TTC549 (cell line): ENCODE measurements around the gene MRPL36.
"Not testable (repeated sequence)": the region's sequence is repeated elsewhere in the genome, so short reads cannot be mapped to it uniquely, and the experiment has no call there.

ENCODE experiments used
- FAIRE-seq: peaks from 2 replicates; lab custom pipeline; 2012; peaks lifted over from hg19 to GRCh38; lab: Jason Lieb, UNC

MRPL36 gene

GRCh38 chr5:1796371-1797102 lies 3.1 kb downstream of the MRPL36 start:
- no peak for FAIRE-seq

- no peak for FAIRE-seq
Observed at GRCh38 chr5:1795931-1796330, 3.7 kb downstream of the MRPL36 start.

GRCh38 chr5:1795506-1795905 lies 4.1 kb downstream of the MRPL36 start:
- FAIRE-seq, result no peak

- no peak for FAIRE-seq
Observed at GRCh38 chr5:1794901-1795290, 4.7 kb downstream of the MRPL36 start.

- no peak for FAIRE-seq
Observed at GRCh38 chr5:1793966-1794900, 5.4 kb downstream of the MRPL36 start.

GRCh38 chr5:1793301-1793740 lies 6.3 kb downstream of the MRPL36 start:
- FAIRE-seq, result no peak

- no peak for FAIRE-seq
Observed at GRCh38 chr5:1792842-1793266, 6.8 kb downstream of the MRPL36 start.

GRCh38 chr5:1791176-1791575 lies 8.5 kb downstream of the MRPL36 start:
- no peak for FAIRE-seq

GRCh38 chr5:1789834-1790471 lies 9.7 kb downstream of the MRPL36 start:
- no peak for FAIRE-seq

GRCh38 chr5:1789438-1789833 lies 10.2 kb downstream of the MRPL36 start:
- not testable (repeated sequence) for FAIRE-seq

GRCh38 chr5:1788828-1789227 lies 10.8 kb downstream of the MRPL36 start:
- FAIRE-seq, result no peak

- FAIRE-seq, result no peak
Observed at GRCh38 chr5:1788200-1788599, 11.4 kb downstream of the MRPL36 start.

- no peak for FAIRE-seq
Observed at GRCh38 chr5:1787472-1788047, 12.1 kb downstream of the MRPL36 start.

GRCh38 chr5:1786621-1787471 lies 12.8 kb downstream of the MRPL36 start:
- FAIRE-seq, result no peak

- no peak for FAIRE-seq
Observed at GRCh38 chr5:1785984-1786383, 13.7 kb downstream of the MRPL36 start.

- FAIRE-seq, result no peak
Observed at GRCh38 chr5:1785062-1785461, 14.6 kb downstream of the MRPL36 start.

GRCh38 chr5:1784197-1785050 lies 15.2 kb downstream of the MRPL36 start:
- FAIRE-seq, result no peak

GRCh38 chr5:1783216-1783554 lies 16.5 kb downstream of the MRPL36 start:
- no peak for FAIRE-seq

GRCh38 chr5:1782385-1783215 lies 17.0 kb downstream of the MRPL36 start:
- no peak for FAIRE-seq
